ENCODE measurements around the gene STARD9.

- TF ChIP-seq CTCF (IDR thresholded peaks at IDR 0.05; ENCODE audit: insufficient read depth, low read depth, low read length) (no peak), EZH2 (IDR thresholded peaks at IDR 0.05; ENCODE audit: insufficient read depth, low read length) (no peak)
Observed at GRCh38 chr15:42576040-42576594, 711 bp downstream of the STARD9 start.
